Measurements from ENCODE around the gene TMEM51.

TMEM51 gene

DNA sequence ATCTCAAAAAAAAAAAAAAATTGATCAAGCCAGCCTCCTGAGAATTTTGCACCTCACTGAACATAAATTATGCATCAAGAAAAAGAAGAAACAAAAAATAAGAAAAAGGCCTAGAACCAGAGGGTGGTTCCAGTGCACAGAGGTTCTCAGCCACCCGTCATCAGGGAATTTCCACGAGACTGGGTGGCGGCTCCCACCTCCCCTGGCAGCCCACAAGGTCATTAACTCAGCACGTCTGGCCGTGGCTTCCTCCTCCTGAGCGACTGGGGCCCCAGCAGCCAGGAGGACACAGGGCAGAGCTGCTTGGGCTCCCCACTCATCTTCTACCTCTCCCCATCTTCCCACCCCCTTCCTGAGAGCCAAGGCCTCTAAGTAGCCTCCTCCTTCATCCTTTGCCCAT, 15.7 kb upstream of the TMEM51 start:
- Histone ChIP-seq H3K27me3 (ENCODE audit: control insufficient read depth, insufficient read depth, low read length) (no peaks in the 10 kb centered on the region), H3K27ac (no peak overlapping the region), H3K4me3 (ENCODE audit: low read depth, low read length) (no peak overlapping the region), H3K4me2 (ENCODE audit: low read length) (no peak overlapping the region), H2AFZ (no peak overlapping the region), H3K9ac (no peak overlapping the region), H3K79me2 (no peaks in the 10 kb centered on the region), H3K36me3 (ENCODE audit: control insufficient read depth, insufficient read depth, low read length) (no peaks in the 10 kb centered on the region), H3K9me3 (ENCODE audit: control insufficient read depth, low read length) (no peaks in the 10 kb centered on the region), H3K4me1 (no peaks in the 10 kb centered on the region)
- TF ChIP-seq, protein P1, sequence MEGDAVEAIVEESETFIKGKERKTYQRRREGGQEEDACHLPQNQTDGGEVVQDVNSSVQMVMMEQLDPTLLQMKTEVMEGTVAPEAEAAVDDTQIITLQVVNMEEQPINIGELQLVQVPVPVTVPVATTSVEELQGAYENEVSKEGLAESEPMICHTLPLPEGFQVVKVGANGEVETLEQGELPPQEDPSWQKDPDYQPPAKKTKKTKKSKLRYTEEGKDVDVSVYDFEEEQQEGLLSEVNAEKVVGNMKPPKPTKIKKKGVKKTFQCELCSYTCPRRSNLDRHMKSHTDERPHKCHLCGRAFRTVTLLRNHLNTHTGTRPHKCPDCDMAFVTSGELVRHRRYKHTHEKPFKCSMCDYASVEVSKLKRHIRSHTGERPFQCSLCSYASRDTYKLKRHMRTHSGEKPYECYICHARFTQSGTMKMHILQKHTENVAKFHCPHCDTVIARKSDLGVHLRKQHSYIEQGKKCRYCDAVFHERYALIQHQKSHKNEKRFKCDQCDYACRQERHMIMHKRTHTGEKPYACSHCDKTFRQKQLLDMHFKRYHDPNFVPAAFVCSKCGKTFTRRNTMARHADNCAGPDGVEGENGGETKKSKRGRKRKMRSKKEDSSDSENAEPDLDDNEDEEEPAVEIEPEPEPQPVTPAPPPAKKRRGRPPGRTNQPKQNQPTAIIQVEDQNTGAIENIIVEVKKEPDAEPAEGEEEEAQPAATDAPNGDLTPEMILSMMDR (IDR thresholded peaks at IDR 0.05), result no peak

- Histone ChIP-seq H3K9ac (no peak overlapping the region), H3K27me3 (ENCODE audit: control insufficient read depth, insufficient read depth, low read length) (no peaks in the 10 kb centered on the region), H2AFZ (no peak overlapping the region), H3K4me1 (no peaks in the 10 kb centered on the region), H3K79me2 (no peaks in the 10 kb centered on the region), H3K4me2 (ENCODE audit: low read length) (no peak overlapping the region), H3K36me3 (ENCODE audit: control insufficient read depth, insufficient read depth, low read length) (no peaks in the 10 kb centered on the region), H3K4me3 (ENCODE audit: low read depth, low read length) (no peak overlapping the region), H3K9me3 (ENCODE audit: control insufficient read depth, low read length) (no peaks in the 10 kb centered on the region), H3K27ac (no peak overlapping the region)
- TF ChIP-seq, protein P1 (IDR thresholded peaks at IDR 0.05), result no peak
Observed at GRCh38 chr1:15139654-15140350, 13.7 kb upstream of the TMEM51 start.

DNA sequence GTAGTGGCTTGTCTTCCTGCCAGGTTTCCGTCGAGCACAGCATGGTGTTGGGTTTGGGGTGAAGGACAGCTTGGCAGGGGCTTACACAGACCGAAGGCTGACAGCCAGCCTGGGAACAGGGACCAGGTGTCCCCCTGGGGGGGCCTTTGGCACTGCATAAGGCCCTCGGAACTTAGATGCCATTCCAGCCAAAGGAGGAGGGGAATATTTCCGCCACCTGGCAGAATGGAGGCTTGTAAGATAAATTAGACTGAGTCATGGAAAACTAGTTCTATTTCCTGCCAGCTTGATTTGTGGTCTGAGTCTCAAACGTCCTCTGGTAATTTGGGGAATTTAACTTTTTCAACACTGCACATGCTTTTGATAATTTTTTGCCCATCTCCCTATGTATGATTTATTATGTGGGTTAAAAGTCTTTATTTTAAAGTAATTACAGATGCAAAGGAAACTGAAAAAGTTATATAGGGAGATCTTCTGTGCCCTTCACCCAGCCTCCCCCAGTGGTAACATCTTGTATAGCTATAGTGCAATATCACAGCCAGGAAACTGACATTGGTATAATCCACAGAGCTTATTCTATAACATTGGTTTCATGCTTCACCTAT, 11.5 kb upstream of the TMEM51 start:
- no peak overlapping the region for H3K4me2 ChIP-seq (ENCODE audit: low read length)
- no peak overlapping the region for H2AFZ ChIP-seq
- H3K27ac ChIP-seq, result no peak overlapping the region
- H3K9me3 ChIP-seq (ENCODE audit: control insufficient read depth, low read length), result no peaks in the 10 kb centered on the region
- no peaks in the 10 kb centered on the region for H3K4me1 ChIP-seq
- TF ChIP-seq, protein P1 (IDR thresholded peaks at IDR 0.05), result no peak
- no peaks in the 10 kb centered on the region for H3K36me3 ChIP-seq (ENCODE audit: control insufficient read depth, insufficient read depth, low read length)
- no peak overlapping the region for H3K9ac ChIP-seq
- H3K27me3 ChIP-seq (ENCODE audit: control insufficient read depth, insufficient read depth, low read length), result no peaks in the 10 kb centered on the region
- no peaks in the 10 kb centered on the region for H3K79me2 ChIP-seq
- H3K4me3 ChIP-seq (ENCODE audit: low read depth, low read length), result no peak overlapping the region

- H3K4me1 ChIP-seq, result no peaks in the 10 kb centered on the region
- H3K4me2 ChIP-seq (ENCODE audit: low read length), result no peak overlapping the region
- no peaks in the 10 kb centered on the region for H3K27me3 ChIP-seq (ENCODE audit: control insufficient read depth, insufficient read depth, low read length)
- H2AFZ ChIP-seq, result no peak overlapping the region
- TF ChIP-seq, protein P1 (IDR thresholded peaks at IDR 0.05), result no peak
- no peak overlapping the region for H3K4me3 ChIP-seq (ENCODE audit: low read depth, low read length)
- H3K79me2 ChIP-seq, result no peaks in the 10 kb centered on the region
- no peaks in the 10 kb centered on the region for H3K9me3 ChIP-seq (ENCODE audit: control insufficient read depth, low read length)
- no peak overlapping the region for H3K9ac ChIP-seq
- no peaks in the 10 kb centered on the region for H3K36me3 ChIP-seq (ENCODE audit: control insufficient read depth, insufficient read depth, low read length)
- no peak overlapping the region for H3K27ac ChIP-seq
Observed at GRCh38 chr1:15145327-15145726, 8.2 kb upstream of the TMEM51 start.

All from parathyroid adenoma (tissue), 2 donors.